Hematopoietic multipotent progenitor cell treated with erythropoietin and hydrocortisone succinate and interleukin-3 and kit ligand, for 6 days (in vitro differentiated cells): ENCODE measurements around the gene SPEG.

Experiments used
- DNase-seq: peaks from one replicate; pipeline ENCODE4 v3.0.0-alpha.2; 2015

Gene SPEG

DNA sequence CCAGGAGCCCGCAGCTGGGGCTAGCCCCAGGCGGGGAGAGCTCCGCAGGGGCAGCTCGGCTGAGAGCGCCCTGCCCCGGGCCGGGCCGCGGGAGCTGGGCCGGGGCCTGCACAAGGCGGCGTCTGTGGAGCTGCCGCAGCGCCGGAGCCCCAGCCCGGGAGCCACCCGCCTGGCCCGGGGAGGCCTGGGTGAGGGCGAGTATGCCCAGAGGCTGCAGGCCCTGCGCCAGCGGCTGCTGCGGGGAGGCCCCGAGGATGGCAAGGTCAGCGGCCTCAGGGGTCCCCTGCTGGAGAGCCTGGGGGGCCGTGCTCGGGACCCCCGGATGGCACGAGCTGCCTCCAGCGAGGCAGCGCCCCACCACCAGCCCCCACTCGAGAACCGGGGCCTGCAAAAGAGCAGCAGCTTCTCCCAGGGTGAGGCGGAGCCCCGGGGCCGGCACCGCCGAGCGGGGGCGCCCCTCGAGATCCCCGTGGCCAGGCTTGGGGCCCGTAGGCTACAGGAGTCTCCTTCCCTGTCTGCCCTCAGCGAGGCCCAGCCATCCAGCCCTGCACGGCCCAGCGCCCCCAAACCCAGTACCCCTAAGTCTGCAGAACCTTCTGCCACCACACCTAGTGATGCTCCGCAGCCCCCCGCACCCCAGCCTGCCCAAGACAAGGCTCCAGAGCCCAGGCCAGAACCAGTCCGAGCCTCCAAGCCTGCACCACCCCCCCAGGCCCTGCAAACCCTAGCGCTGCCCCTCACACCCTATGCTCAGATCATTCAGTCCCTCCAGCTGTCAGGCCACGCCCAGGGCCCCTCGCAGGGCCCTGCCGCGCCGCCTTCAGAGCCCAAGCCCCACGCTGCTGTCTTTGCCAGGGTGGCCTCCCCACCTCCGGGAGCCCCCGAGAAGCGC lies 49.1 kb downstream of the SPEG start:
- DNase-seq = no peak

DNA sequence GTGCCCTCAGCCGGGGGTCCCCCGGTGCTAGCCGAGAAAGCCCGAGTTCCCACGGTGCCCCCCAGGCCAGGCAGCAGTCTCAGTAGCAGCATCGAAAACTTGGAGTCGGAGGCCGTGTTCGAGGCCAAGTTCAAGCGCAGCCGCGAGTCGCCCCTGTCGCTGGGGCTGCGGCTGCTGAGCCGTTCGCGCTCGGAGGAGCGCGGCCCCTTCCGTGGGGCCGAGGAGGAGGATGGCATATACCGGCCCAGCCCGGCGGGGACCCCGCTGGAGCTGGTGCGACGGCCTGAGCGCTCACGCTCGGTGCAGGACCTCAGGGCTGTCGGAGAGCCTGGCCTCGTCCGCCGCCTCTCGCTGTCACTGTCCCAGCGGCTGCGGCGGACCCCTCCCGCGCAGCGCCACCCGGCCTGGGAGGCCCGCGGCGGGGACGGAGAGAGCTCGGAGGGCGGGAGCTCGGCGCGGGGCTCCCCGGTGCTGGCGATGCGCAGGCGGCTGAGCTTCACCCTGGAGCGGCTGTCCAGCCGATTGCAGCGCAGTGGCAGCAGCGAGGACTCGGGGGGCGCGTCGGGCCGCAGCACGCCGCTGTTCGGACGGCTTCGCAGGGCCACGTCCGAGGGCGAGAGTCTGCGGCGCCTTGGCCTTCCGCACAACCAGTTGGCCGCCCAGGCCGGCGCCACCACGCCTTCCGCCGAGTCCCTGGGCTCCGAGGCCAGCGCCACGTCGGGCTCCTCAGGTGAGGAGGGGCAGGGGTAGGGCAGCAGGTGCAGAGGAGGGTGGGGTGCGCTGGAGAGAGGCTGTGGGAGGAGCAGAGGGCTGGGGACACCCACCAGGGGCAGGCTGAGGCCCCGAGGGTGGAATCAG lies 49.9 kb downstream of the SPEG start:
- no peak for DNase-seq

DNA sequence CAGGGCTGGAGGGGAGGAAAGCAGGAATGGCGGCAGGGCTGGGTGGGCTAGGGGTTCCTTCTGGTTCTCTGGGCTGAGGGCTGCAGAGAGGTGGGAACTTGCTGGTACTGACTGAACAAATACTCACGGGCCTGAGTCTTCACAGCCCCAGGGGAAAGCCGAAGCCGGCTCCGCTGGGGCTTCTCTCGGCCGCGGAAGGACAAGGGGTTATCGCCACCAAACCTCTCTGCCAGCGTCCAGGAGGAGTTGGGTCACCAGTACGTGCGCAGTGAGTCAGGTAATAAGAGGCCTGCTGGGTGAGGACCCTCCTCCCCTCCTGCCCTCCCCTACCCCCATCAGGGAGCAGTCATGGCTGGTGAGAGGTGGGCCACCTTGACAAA lies 50.5 kb downstream of the SPEG start:
- no peak for DNase-seq

DNA sequence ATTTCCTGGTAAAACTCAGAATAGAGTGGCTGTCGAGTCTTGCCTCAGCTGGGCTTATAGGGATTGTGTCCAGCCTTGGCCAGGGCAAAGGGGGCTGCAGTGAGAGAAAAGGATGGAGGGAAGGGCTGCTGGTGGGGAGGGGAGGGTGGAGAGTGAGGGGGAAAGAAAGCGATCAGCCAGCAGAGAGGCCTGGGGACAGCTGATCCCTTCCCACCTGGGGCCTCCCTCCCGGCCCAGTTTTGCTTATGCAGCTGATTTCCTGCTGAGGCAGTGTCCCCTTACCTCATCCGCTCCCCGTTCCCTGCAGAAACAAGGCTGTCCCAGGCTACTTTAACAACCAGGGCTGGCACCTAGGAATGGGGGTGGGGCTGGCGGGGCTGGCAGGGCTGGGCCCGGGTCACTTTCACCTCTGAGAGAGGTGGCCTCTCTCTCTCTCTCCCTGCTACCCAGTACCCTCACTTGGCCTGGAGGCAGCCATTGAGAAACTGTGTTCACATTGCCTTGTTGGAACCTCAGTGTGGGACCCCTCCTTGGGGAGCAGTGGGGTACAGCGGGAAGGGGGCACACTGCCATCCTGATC lies 51.8 kb downstream of the SPEG start:
- no peak for DNase-seq

DNA sequence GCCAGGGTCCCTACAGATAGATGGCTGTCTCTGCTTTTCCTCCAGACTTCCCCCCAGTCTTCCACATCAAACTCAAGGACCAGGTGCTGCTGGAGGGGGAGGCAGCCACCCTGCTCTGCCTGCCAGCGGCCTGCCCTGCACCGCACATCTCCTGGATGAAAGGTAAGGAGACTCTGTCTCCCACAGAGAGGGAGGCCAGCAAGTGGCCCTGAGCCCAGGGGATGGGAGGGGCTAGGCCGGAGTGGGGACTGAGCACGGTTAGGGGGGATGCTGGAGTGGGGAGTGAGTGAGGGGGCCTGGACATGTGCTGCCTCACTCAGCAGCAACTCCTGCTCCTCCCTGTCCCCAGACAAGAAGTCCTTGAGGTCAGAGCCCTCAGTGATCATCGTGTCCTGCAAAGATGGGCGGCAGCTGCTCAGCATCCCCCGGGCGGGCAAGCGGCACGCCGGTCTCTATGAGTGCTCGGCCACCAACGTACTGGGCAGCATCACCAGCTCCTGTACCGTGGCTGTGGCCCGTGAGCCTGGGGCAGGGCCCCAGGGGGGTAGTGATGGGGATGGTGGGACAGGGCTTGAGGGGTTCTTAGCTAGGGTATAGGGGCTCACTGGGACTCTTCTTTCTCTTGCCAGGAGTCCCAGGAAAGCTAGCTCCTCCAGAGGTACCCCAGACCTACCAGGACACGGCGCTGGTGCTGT lies 53.7 kb downstream of the SPEG start:
- no peak for DNase-seq

DNA sequence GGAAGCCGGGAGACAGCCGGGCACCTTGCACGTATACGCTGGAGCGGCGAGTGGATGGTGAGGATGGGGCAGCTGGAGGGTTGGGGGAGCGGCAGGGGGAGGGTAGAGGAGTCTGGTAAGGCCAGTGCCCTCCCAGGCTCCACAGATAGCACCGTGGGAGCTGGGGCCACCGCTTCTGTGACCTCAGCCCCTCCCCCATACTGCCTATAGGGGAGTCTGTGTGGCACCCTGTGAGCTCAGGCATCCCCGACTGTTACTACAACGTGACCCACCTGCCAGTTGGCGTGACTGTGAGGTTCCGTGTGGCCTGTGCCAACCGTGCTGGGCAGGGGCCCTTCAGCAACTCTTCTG lies 54.2 kb downstream of the SPEG start:
- DNase-seq = no peak

DNA sequence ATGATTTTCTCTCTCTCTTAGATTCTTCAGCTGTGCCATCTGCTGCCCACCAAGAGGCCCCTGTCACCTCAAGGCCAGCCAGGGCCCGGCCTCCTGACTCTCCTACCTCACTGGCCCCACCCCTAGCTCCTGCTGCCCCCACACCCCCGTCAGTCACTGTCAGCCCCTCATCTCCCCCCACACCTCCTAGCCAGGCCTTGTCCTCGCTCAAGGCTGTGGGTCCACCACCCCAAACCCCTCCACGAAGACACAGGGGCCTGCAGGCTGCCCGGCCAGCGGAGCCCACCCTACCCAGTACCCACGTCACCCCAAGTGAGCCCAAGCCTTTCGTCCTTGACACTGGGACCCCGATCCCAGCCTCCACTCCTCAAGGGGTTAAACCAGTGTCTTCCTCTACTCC lies 54.7 kb downstream of the SPEG start:
- DNase-seq = no peak

DNA sequence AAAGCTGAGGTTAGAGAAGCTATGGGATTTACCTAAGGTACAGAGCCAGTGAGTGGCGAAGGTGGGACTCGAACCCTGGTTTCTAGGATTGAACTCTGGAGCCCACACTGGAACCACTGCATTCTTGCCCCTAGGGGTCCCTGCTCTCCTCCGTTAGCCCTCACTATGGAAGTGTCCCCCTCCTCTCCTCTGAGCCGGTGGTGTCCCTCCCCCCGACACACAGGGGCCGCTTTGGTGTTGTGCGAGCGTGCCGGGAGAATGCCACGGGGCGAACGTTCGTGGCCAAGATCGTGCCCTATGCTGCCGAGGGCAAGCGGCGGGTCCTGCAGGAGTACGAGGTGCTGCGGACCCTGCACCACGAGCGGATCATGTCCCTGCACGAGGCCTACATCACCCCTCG lies 55.5 kb downstream of the SPEG start:
- DNase-seq = no peak

DNA sequence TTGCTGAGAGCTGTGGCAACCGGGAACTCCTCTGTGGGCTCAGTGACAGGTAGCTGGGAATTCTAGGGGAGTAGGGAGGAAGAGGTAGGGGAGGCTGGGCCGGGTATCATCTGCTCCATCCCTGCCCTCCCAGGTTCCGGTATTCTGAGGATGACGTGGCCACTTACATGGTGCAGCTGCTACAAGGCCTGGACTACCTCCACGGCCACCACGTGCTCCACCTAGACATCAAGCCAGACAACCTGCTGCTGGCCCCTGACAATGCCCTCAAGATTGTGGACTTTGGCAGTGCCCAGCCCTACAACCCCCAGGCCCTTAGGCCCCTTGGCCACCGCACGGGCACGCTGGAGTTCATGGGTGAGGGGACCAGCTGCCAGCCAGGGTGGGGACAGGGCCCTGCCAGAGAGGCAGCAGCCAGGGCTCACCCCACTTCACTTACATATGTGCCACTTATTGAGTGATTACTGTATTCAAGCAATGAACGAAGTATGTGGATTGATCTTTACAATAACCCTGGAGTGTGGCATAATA lies 56.0 kb downstream of the SPEG start:
- no peak for DNase-seq

DNA sequence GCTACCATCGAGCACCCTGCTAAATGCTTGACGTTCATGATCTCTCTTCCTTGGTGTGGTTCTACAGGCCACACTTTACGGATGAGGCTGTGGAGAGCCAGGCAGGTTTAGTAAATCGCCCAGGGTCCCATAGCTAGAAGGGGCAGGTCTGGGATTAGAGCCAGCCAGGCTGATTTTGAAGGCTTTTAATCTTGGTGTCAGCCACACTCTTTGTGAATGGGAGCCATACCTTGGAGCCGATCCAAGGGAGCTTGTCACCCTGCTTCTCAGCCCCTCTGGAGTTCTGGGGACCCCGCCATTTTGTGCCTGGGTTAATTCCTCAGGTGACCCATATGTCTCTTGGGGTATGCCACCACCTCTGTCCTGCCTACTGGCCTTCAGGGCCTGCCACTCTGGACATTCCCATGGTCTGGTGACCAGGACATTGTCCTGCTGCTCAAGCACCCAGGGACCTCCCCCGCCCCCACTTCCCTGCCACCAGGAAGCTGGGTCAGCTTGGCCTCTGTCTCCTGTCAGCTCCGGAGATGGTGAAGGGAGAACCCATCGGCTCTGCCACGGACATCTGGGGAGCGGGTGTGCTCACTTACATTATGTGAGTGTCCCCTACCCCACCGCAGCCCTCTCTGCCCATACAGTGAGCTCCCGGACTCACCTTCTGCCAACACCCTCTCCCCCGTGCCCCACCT lies 56.8 kb downstream of the SPEG start:
- DNase-seq = no peak

DNA sequence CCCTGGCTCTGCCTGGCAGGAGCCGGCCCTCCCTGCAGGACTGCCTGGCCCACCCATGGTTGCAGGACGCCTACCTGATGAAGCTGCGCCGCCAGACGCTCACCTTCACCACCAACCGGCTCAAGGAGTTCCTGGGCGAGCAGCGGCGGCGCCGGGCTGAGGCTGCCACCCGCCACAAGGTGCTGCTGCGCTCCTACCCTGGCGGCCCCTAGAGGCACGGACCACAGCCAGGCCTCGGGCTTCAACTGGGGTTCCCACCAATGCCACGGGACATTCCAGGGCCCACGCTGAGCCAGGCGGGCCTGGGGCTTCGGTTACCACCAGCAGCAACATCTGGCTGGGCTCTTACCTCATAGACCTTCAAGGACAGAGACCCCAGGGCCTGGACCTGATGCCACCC lies 57.9 kb downstream of the SPEG start:
- no peak for DNase-seq

DNA sequence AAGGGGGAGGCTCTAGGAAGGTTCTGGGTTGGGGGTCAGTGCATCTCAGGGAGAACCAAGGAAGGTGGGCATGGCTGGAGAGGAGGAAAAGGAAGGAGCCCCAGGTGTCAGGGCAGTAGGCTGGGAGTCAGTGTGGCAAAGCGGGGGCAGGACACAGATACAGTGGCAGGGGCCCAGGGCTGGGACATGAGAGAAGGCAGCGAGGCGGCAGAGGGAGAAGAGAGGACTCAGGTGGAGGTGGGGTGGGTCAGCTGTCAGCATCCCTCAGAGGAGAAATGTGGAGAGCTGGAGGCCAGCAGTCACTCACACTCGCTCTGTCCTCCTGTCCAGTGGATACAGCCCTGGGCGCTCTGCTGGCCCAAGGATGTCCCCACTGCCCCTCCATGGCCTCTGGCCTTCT lies 58.4 kb downstream of the SPEG start:
- no peak for DNase-seq

DNA sequence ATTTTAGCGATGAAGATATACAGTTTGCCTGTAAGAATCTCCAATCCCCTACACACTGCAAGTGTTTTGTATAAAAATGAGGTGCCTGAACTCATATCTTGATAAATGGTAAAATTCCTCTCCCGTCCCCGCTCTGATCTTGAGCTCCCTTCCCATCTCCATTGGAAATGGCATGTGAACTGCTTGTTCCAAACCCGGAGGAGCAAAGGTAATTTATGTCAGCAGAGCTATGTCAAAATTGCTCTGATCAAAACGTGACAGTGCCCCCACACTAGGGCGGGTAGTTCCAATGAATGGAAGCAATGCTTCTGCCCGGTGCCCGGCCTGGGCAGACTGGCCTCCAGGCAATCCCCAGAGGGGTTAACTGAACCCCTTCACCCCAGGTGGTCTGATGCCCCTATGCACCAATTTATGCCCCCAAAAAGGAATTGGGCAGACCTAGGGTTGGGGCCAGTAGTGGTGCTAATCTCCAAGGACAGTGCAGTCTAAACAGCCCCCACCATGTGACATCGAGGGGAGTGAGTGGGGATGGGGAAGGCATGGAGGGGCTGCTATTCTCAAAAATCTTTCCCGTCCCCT lies 60.4 kb downstream of the SPEG start:
- DNase-seq = no peak

DNA sequence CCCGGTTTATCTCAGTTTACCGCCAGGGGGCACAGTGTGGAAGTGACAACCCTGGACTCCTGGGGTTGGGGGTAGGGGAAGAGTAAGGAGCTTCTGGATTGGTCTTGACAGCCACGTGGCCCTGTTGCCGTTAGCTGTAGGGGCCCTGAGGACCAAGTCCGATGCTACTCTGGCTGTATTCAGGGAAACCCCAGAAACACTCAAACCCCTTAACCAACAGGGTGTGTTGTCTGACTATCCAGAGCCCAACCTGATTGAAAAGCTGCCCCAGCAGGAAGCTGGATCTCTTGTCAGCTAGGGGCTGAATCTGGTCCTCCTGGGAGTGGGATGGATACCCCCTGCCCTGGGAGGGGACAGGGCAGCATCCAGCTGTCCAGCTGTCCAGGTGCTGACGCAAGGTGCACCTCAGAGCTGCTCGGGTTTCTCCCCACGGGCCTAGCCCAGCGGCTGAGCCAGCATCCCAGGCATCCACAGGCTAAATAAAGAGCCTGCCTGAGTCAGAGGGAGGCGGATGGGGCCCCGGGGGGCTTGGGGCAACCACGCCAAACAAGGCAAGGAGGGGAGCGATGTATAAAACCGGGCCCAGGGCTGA lies 61.0 kb downstream of the SPEG start:
- DNase-seq = peak; percentile 89

DNA sequence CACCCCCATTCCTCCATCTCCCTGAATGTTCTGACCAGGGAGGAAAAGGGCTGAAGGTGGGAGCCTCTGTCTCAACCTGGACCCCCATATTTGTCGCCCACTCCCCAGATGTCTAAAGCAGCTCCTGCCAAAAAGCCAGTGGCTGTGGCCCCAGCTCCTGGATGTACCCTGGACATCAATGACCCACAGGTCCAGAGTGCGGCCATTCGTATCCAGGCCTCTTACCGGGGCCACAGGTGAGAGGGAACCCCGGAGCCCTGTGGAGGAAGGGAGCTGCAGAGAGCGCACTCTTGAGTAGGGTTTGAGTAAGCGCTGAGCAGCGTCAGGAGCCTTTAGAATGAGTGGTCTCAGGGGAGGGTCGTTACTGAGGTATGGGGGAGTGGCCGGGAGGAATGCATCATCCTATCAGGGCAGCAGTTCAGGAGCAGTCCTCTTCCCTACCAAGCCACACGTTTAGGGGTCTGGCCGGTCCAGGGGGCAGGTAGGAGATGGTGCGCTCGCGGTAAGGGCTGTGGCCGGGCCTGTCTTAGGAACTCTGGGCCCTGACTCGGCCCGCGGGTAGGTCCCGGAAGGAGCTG lies 61.7 kb downstream of the SPEG start:
- DNase-seq = no peak

DNA sequence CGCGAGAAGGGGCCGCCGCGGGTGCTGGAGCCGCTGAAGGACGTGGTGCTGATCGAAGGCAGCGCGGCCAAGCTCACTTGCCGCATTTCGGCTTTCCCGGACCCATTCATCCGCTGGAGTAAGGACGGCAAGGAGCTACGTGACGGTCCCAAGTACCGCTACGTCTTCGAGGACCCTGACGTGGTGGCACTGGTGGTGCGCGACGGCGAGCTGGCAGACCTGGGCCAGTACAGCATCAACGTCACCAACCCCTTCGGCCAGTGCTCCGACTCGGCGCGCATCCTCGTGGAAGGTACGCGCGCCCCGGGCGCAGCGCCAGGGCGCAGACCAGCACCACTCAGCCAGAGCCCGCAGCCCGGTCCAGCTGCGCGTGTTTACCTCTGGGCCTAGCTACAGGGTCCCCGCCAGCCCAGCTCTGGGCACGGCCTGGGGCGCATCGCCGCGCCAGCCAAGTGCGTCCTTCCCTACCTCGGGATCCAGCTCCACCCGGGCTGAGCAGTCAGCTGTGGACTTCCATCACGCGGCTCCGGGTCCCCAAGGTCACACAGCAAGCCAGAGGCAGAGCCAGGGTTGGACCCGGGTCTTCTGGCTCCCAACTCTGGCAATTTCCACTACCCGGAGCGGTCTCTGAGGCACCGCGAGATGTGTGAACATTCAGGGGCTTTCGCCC lies 62.3 kb downstream of the SPEG start:
- peak; percentile 25 for DNase-seq

DNA sequence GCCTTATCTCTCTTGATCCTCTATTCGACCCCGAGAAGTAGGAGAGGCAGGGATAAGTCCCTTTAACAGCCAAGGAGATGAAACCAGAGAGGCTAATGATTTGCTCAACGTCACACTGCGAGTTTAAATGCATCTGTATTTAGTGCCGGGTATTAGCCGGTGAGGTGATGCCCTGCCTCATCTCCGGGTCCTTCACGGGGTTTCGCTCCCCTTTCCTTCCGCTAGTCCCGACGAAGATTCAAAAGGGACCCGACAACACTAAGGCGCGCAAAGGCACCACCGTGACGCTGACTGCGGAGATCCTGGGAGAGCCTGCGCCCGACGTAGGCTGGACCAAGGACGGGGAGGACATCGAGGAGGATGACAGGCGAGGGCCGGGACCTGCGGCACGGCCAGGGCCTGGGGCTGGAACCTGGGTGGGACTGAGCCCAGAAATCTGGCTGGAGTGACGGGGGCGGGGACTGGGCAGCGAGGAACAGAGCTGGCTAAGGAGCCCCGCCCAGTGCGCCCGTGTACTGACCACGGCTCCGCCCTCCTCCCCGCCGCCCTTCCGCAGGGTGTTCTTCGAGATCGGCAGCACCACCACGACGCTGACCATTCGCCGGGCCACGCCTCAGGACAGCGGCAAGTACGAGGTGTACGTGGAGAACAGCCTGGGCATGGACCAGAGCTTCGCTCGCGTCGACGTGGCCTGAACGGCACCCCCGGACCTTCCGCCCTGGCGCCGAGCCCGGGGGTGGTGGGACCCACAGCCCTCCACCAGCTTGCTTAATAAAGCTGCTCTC lies 63.0 kb downstream of the SPEG start:
- DNase-seq = peak; percentile 63

DNA sequence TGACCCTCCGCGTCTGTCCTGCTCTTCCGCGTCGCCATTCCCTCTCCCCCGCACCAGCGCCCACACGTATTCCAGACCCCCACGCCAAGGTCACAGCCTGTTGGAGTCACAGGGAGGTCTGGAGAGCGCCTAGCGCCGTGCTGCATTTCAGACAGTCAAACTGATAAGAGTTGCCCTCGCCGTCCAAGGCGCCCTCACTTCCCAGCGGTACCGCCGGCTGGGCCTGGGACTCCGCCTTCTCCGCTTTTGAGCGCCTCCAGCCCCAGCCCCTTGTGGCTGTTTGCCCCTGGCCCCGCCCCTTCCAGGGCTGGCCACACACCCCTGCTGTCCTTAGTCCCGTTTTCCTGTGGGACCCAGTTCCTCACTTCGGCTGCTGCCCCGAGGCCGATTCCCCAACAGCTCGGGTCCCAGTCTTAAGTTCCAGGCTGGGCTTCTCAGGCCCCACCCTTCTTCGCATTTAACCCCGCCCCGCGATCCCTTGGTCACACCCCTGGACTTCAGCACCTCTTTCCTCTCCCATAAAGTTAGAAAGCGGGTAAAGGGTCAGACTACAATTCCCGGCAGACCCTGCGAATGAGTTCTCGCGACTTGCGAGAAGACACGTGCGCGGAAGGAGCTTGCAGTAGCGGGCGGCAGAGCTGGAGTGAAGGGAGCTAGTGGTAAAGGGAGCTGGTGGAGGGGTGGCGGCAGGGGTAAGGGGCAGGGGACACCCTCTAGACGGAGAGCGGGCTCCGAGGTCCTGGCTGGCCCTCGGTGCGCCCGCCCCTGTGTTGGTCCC lies 63.8 kb downstream of the SPEG start, which contains the start of gene GMPPA:
Gene GMPPA (plus strand): TSS at position 612 of the 778 bp plus-strand sequence. CDS start 1,085 bp downstream, outside the sequence.
- peak; percentile 99 for DNase-seq

DNA sequence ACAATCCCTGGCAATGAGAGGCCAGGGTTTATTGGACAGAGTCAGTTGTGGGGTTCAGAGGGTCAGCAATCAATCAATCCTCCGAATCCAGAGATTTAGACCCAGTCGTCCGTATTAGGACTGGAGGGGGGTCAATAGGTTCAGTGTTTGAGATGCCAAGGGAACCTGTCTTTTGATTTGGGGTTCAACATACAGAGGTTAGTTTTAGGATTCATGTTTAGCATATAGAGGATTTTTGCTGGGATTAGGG lies 64.3 kb downstream of the SPEG start:
- no peak for DNase-seq
